HG03457 (cell line): ENCODE data around the gene SLC22A3.
"Not testable (repeated sequence)": the region's sequence is repeated elsewhere in the genome, so short reads cannot be mapped to it uniquely, and the experiment has no call there.

Experiments
- ATAC-seq: cut with Tn5 transposase; IDR thresholded peaks from one replicate; pipeline ENCODE4 v1.9.1; 2021; ENCODE audit warnings: moderate number of reproducible peaks; ENCODE audit not compliant: unreplicated experiment

Gene SLC22A3

DNA sequence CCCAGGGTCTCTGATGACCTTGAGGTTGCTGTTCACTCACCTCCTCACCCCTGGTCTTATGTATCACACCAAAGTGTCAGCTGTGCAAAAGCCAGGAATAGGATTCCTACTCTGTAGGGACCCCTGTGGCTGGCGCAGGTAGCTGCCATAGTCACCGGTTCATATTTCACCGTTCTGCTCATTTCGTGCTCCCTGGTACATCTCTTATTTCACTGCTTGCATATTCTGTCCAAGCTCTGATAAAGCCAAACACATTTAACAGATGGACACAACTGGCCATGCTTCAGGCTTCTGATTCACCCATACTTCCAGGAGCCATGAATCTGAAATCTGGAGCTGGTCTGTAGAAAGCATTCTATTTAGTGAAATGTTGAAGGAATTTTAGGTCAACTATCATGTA is 20.5 kb downstream of the SLC22A3 start:
- ATAC-seq = no peak

- ATAC-seq = not testable (repeated sequence)
Measured at GRCh38 chr6:160373601-160374000, 25.4 kb downstream of the SLC22A3 start.

GRCh38 chr6:160374836-160375560 is 26.8 kb downstream of the SLC22A3 start:
- no peak for ATAC-seq

DNA sequence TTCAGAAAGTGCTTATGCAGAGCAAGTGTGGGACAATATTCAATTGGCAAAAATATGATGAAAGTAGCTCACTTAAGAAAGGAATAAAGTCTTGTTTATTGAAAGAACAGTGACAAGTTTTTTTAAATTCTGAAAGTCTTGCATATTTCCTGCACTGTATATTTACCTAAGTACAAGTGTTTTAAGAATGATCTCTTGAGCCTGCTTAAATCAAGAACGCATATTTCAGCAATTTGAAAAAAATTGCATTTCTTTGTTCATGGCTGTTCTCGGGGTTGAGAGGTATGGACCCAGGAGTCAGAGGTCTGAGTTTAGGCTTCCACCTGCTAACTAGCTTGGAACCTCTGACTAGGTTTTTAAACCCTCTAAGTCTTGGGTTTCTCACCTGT is 27.4 kb downstream of the SLC22A3 start:
- no peak for ATAC-seq

GRCh38 chr6:160376445-160376844 is 28.3 kb downstream of the SLC22A3 start:
- ATAC-seq = no peak

DNA sequence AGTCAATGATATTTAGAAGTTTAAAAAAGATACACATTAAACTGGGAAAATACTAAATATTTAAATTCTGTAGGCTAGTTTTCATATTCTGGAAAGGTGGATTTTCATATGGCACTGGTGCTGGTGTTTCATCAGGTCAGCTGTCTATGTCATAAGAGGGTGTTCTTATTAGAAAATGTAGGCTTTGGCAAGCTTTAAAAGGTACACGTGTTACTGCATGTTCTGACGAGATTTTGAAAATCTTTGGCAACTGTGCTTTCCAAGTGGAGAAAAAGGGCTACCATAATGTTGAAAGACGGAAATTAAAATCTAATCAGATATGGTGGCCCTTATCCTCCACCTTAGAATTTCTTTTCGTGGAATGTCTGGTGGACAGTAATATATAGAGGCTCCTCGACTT is 30.0 kb downstream of the SLC22A3 start:
- no peak for ATAC-seq

- ATAC-seq = no peak
Measured at GRCh38 chr6:160378882-160379281, 30.7 kb downstream of the SLC22A3 start.

DNA sequence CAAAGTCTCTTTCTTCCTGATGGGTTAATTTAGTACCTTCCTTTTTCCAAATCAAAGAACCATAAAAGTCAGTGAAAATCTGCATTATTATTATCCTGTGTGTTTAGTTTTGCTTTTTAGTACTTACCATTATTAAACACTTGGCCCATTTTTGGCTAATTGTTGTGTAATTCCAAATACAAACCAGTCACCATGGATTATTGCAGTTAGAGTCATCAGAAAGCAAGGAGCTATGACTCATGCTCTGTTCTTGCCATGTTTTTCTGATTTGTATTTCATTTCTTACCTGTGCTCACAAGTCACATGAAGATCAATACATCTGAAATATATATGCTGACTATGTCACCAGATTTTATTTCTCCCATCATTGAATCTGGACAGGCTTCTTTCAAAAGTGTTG is 31.3 kb downstream of the SLC22A3 start:
- no peak for ATAC-seq

DNA sequence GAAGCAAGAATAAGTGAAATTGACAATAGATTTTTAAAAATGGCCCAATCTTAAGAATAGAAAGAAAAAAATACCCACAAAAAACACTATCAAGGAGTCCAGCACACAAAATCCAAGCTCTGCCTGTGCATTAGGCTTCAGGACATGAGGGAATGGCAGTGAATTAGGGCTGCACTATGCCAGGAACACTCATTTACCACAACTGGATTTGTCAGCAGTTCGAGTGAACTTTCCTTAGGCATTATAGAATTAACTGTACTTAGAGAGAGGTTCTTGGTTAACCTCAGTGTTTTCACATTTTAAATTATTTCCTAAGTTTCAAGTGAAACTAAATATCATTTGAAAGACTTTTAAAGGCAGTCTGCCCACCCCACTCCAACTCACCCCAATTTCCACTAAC is 34.8 kb downstream of the SLC22A3 start:
- no peak for ATAC-seq

DNA sequence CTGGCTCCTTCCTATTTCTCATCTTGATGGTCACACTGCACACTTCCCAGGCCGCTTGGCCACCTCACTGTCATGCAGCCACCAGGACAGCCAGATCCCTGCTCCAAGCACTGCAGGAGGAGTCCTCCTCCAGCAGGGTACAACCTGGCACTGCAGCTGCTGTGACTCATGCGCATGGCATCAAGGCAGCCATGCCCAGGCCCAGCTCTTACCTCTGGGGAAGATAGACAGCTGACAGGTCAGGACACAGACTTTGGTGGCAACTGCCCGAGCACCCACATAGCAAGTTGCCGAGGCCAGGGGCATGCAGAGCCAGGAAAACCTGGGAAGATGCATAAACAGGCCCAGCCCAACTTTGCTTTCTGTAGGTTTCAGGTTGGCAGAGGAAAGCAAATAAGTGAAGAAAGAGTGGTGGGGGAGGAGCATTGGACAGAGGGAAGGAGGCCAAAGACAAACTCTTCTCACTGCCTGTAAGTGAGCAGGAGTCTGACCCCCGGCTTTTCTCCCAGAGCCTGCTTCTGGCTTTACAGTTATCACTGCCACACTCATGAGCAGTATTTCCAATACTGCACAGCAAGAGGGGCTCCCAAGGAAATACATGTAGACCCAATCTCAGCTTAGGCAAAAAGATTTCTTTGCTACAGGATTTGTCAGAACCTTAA is 38.8 kb downstream of the SLC22A3 start:
- ATAC-seq = no peak

DNA sequence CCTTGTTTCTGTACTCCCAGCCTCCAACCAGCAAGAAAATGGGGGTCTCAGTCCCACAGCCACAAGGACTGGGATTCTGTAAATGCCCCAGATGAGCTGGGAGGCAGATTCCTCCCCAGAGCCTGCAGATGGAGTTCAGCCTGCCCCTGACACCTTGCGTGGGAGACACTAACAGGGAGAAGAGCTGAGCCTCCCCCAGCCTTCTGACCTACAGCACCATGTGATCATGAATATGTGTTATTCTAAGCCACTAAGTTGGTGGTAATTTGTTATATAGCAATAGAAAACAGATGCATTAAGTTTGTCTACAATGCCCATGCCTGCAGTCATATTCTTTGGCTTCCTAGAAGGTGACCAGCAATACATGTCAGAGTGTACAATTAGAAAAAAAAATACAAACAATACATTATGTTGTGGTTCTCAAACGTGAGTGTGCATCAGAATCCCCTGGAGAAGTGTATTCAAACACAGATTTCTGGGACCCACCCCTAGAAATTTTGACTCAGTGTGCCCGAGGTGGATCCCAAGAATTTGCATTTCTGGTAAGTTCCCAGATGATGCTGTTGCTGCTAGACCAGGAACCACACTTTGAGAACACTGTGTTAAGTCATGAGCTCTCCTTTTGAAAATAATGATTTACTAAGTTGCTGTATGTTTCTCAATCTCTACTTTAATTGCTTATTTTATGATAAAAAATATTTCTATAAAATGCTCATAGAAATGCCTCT is 39.9 kb downstream of the SLC22A3 start:
- ATAC-seq = no peak

GRCh38 chr6:160388922-160389321 is 40.7 kb downstream of the SLC22A3 start:
- ATAC-seq = no peak

DNA sequence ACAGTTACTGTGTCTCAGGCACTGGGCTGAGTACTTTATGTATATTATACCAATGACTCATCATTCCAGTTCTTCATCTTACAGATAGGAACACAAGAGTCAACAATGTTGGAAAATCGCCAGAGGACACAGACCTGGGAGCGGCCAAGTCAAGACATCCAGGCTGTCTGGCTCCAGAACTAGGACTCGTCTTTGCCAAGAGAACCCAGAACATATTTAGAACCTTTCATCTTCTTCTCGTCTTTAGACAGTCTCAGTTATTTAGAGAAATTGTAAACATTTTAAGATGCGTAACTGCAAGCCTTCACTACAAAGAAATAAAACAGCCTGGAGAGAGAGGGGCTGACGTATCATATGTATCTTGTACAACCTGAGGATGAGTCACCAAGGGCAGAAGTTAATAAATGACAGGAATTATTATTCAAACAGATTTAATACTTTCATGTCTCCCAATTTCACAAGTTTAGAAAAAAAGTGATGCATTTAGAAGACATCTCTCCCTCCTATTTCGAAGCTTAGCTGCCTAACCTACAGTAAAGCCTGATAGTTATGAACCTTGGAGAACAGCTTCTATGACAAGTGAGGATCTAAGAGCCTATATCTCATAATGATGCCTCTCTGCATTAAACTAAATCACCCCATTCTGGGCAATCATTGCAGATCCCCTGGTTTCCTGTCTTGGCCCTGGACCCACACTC is 43.4 kb downstream of the SLC22A3 start:
- no peak for ATAC-seq

- not testable (repeated sequence) for ATAC-seq
Measured at GRCh38 chr6:160393442-160393841, 45.3 kb downstream of the SLC22A3 start.

DNA sequence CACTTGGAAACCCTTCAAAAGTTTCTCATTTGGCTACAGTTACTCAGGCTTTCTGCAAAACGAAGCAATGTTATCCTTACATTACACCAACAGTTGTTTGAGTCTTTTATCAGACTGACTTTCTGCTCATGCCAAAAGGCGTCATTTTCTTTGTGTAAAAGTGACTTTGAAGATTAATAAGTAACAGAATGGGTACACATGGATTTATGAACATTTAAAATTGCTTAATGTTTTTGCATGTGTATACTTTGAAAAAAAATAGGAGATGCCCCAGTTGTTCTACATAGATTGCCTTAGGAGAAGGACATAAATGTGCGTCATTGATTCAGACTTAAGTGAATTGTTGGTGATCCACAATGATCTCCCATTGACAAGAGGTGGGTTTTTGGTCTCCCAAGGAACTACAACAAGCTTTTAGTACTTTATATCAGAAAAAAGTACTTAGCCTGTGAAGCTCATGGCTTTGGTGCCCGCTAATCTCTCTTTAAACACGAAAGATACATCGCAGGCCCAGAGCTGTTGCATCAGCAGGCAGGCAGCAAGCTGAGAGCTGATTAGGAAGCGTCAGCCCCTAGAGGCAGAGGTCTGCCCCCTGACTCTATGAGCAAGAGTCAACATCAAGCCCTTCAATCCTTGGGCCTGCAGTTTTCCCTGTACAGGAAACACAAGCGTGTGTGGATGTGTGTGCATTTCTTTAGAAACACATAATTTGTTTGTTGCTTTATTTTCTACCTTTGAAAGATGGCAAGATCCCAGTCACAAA is 45.9 kb downstream of the SLC22A3 start:
- ATAC-seq = no peak

- no peak for ATAC-seq
Measured at GRCh38 chr6:160394654-160395035, 46.5 kb downstream of the SLC22A3 start.

DNA sequence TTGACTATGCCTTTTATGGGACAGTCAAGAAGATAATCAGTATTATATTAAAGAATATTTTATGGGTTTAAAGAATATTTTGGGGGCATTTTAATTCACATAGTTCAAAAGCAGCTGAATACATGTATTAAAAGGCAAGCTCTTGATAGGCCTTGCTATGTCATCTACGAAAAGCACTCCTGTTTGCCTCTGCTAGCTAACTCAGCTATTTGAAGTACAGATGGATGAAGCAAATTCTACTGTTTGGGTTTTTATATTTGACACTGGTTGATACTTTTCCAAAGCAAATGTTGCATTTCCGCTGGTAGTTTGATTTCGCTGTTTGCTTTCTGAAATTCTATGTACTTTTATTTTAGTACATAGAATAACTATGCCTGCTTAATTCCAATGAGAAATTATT is 47.0 kb downstream of the SLC22A3 start:
- ATAC-seq = no peak

- no peak for ATAC-seq
Measured at GRCh38 chr6:160396292-160396691, 48.1 kb downstream of the SLC22A3 start.

DNA sequence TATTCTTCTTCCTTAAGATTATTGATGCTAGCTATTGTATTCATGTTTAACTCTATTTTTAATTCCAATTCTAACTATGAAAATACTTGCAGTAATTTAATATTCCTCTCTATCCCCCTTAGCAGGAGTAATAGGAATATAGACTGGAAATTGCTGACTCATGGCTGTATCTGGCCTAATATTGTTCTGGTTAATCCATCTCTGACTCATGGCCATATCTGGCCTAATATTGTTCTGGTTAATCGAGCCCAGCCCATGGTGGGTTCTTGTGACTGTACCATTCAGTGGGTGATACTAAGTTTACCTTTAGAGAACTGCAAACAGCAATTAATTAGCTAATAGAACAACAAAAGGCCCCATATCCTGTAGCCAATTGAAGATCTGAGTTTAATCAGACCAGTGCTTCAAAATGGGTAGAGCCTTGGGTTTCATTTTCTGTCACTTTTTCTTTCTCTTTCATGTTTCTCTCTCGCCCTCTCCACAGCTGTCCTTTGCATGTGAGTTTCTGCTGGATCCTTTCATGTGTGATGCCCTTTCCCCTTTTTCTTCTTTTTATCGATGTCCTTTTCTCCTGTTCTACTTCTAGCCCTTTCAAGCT is 50.6 kb downstream of the SLC22A3 start:
- ATAC-seq = peak; percentile 97

- ATAC-seq = no peak
Measured at GRCh38 chr6:160400446-160400845, 52.3 kb downstream of the SLC22A3 start.
